Naive thymus-derived CD4-positive, alpha-beta T cell (primary cell): ENCODE data around the gene PHLPP1. TPM values are rescaled to one million over a fixed set of nuclear protein-coding genes. Genes with fewer than 3 reads are reported as not detected.
A peak's percentile ranks its signal among the peaks of the same experiment; 100 is the strongest.

Source experiments
- ATAC-seq: fragments of 150-1000 bp; cut with Tn5 transposase; 2 replicates; pipeline ENCODE4 v1.10.0; 2021; ENCODE audit warnings: mild to moderate bottlenecking, moderate library complexity
- CTCF ChIA-PET: fragments of 350-600 bp; sonication (Branson Sonifier 250); formaldehyde crosslinking; loops from one replicate; lab custom pipeline; 2021; ENCODE audit warnings: antibody characterized with exemption; lab: Charles Lee
- POLR2A ChIA-PET: fragments of 350-600 bp; sonication (Branson Sonifier 250); formaldehyde crosslinking; loops from one replicate; lab custom pipeline; 2021; ENCODE audit warnings: antibody characterized with exemption, inconsistent platforms; lab: Charles Lee
- DNase-seq, 9 donors: peaks; one replicate each; pipeline versions ENCODE4 v3.0.0 to v3.0.0-alpha.2; 2020 to 2022; ENCODE audit warnings: mixed read lengths in 1 of 9
- H3K27ac ChIP-seq: one replicate; pipeline ENCODE4 v1.7.0; 2013; ENCODE audit warnings: mild to moderate bottlenecking, low read depth, low read length, moderate library complexity
- H3K27me3 ChIP-seq, 2 donors: one replicate each; pipeline ENCODE4 v1.7.0; 2013; ENCODE audit warnings: low read length in 2 of 2, mild to moderate bottlenecking in 2 of 2, moderate library complexity in 2 of 2; ENCODE audit not compliant: control insufficient read depth in 2 of 2, insufficient read depth in 2 of 2
- H3K36me3 ChIP-seq, 3 experiments: 1 replicate in 2 of 3; 2 replicates in 1 of 3; pipeline ENCODE4 v1.7.0; 2013; ENCODE audit warnings: low read length in 3 of 3, mild to moderate bottlenecking in 3 of 3, moderate library complexity in 1 of 3; ENCODE audit not compliant: insufficient read depth in 3 of 3, control insufficient read depth in 2 of 3
- H3K4me1 ChIP-seq, 2 donors: one replicate each; pipeline ENCODE4 v1.7.0; 2013; ENCODE audit warnings: low read length in 2 of 2, mild to moderate bottlenecking in 2 of 2, moderate library complexity in 1 of 2; ENCODE audit not compliant: control insufficient read depth in 2 of 2, insufficient read depth in 2 of 2
- H3K4me3 ChIP-seq: 2 replicates; pipeline ENCODE4 v1.7.0; 2013; ENCODE audit warnings: mild to moderate bottlenecking, low read length
- H3K9me3 ChIP-seq, 3 experiments: 1 replicate in 2 of 3; 2 replicates in 1 of 3; pipeline ENCODE4 v1.7.0; 2013; ENCODE audit warnings: low read length in 3 of 3; ENCODE audit not compliant: control insufficient read depth in 2 of 3
- H3K27ac Mint-ChIP-seq, 9 donors: one replicate each; pipeline ENCODE4 v1.8.0; 2020 to 2022; ENCODE audit warnings: mixed read lengths in 9 of 9, mild to moderate bottlenecking in 8 of 9, moderate library complexity in 5 of 9, inconsistent platforms in 2 of 9
- H3K27me3 Mint-ChIP-seq, 5 donors: one replicate each; pipeline ENCODE4 v1.8.0; 2021 to 2022; ENCODE audit warnings: mixed read lengths in 5 of 5, mild to moderate bottlenecking in 1 of 5
- H3K36me3 Mint-ChIP-seq, 5 donors: one replicate each; pipeline ENCODE4 v1.8.0; 2020 to 2022; ENCODE audit warnings: mixed read lengths in 5 of 5, mild to moderate bottlenecking in 3 of 5, inconsistent platforms in 1 of 5
- H3K4me1 Mint-ChIP-seq, 7 donors: one replicate each; pipeline ENCODE4 v1.8.0; 2020 to 2022; ENCODE audit warnings: mixed read lengths in 7 of 7, mild to moderate bottlenecking in 3 of 7, inconsistent platforms in 1 of 7
- H3K4me3 Mint-ChIP-seq, 10 donors: one replicate each; pipeline ENCODE4 v1.8.0; 2020 to 2022; ENCODE audit warnings: mild to moderate bottlenecking in 10 of 10, mixed read lengths in 10 of 10, moderate library complexity in 6 of 10, inconsistent platforms in 2 of 10
- H3K9me3 Mint-ChIP-seq, 11 donors: one replicate each; pipeline ENCODE4 v1.8.0; 2020 to 2022; ENCODE audit warnings: mixed read lengths in 11 of 11, mild to moderate bottlenecking in 4 of 11, inconsistent platforms in 1 of 11, moderate library complexity in 1 of 11
- intact Hi-C, 2 donors: fragments of 100-400 bp; cut with micrococcal nuclease; formaldehyde crosslinking; loops; one replicate each; pipeline ENCODE4 v1.15.1; 2023
- polyA plus RNA-seq, 2 donors: library from polyadenylated mRNA; unstranded; fragments of 300-500 nt; fragmentation: Illumina TruSeq; gene quantifications; one replicate each; pipeline ENCODE4 v1.2.3, GENCODE V29; 2021
- total RNA-seq, 6 experiments: library from RNA in 5 of 6; stranded (reverse) in 5 of 6; gene quantifications; 1 replicate in 5 of 6; 2 replicates in 1 of 6; pipeline ENCODE4 v1.2.3 and lab custom pipeline; 2021 to 2026

The PHLPP1 gene
- total and polyA plus RNA-seq, 7 experiments from 2014 or later = 0.07 to 9.7 (median 6.9) TPM

- Histone ChIP-seq H3K4me1 (no peaks in the 10 kb centered on the region), H3K27me3 (no peaks in the 10 kb centered on the region), H3K9me3 (peaks cover 0 to 9% (median 0%) of the 10 kb centered on the region in 3 experiments), H3K4me3 (no peak overlapping the region), H3K27ac (no peak overlapping the region), H3K36me3 (no peaks in the 10 kb centered on the region)
- ChIA-PET CTCF (no interaction called here), POLR2A (no interaction called here)
- H3K4me3 Mint-ChIP-seq = no peak overlapping the region
- no peak for ATAC-seq
- H3K36me3 Mint-ChIP-seq = peaks cover 0 to 6% (median 5%) of the 10 kb centered on the region in 5 donors
- peaks cover 0 to 11% (median 0%) of the 10 kb centered on the region in 5 donors for H3K27me3 Mint-ChIP-seq
- DNase-seq = no peak
- peaks cover 1 to 23% (median 15%) of the 10 kb centered on the region in 11 donors for H3K9me3 Mint-ChIP-seq
- no peaks in the 10 kb centered on the region for H3K4me1 Mint-ChIP-seq
- H3K27ac Mint-ChIP-seq = no peak overlapping the region
- intact Hi-C loops = no loop called here
Observed at GRCh38 chr18:62683935-62684334, 31.4 kb upstream of the PHLPP1 start.

- ChIA-PET CTCF (no interaction called here), POLR2A (interaction anchor here (0.8 kb wide), 1 partner anchor 276 kb away, joined by 4 read pairs; no protein-coding TSS in a partner anchor)
- peaks cover 0 to 14% (median 3%) of the 10 kb centered on the region in 5 donors for H3K27me3 Mint-ChIP-seq
- Histone ChIP-seq H3K4me3 (no peak overlapping the region), H3K36me3 (no peaks in the 10 kb centered on the region), H3K27me3 (no peaks in the 10 kb centered on the region), H3K9me3 (peaks cover 0 to 18% (median 0%) of the 10 kb centered on the region in 3 experiments), H3K4me1 (no peaks in the 10 kb centered on the region), H3K27ac (no peak overlapping the region)
- peaks cover 0 to 22% (median 9%) of the 10 kb centered on the region in 5 donors for H3K36me3 Mint-ChIP-seq
- H3K4me3 Mint-ChIP-seq = no peak overlapping the region
- H3K9me3 Mint-ChIP-seq = peaks cover 9 to 51% (median 26%) of the 10 kb centered on the region in 11 donors
- no peaks in the 10 kb centered on the region for H3K4me1 Mint-ChIP-seq
- intact Hi-C loops = no loop called here
- ATAC-seq (no peak), DNase-seq (no peak)
- no peak overlapping the region for H3K27ac Mint-ChIP-seq
Observed at GRCh38 chr18:62688743-62689317, 26.5 kb upstream of the PHLPP1 start.

DNA sequence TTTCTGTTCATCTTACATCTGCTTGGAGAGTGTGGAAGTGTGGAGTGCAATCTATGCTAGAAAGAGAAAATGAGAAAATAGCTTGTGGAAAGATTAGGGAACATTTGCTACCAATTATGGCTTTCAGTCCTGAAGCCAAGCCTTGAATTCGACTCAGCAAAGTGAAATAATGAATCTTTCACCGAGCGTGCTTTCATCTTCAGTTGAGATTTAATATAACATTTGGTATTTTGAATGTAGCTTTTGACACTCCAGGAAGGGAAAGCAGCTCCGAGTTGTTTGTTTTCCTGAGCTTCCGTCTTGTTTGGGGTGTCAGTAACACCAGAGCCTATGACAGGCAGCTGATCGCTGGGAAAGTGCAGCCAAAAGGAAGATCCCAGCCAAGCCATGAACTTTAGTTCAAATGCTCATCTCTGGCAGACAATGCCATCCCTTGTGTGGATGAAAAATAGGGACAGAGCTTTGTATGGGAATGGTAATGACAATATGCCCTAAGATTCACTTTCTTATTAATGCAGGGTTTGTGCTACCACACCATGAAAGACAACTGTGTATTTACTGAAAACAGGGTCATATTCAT is 25.0 kb upstream of the PHLPP1 start:
- ChIA-PET POLR2A (no interaction called here), CTCF (no interaction called here)
- Histone ChIP-seq H3K4me3 (no peak overlapping the region), H3K9me3 (peaks cover 0 to 18% (median 0%) of the 10 kb centered on the region in 3 experiments), H3K36me3 (no peaks in the 10 kb centered on the region), H3K27ac (no peak overlapping the region), H3K27me3 (no peaks in the 10 kb centered on the region), H3K4me1 (no peaks in the 10 kb centered on the region)
- no peak overlapping the region for H3K4me3 Mint-ChIP-seq
- intact Hi-C loops = no loop called here
- no peak overlapping the region for H3K27ac Mint-ChIP-seq
- H3K4me1 Mint-ChIP-seq = no peaks in the 10 kb centered on the region
- peaks cover 0 to 14% (median 3%) of the 10 kb centered on the region in 5 donors for H3K27me3 Mint-ChIP-seq
- ATAC-seq (no peak), DNase-seq (no peak)
- peaks cover 9 to 51% (median 26%) of the 10 kb centered on the region in 11 donors for H3K9me3 Mint-ChIP-seq
- H3K36me3 Mint-ChIP-seq = peaks cover 0 to 22% (median 9%) of the 10 kb centered on the region in 5 donors

DNA sequence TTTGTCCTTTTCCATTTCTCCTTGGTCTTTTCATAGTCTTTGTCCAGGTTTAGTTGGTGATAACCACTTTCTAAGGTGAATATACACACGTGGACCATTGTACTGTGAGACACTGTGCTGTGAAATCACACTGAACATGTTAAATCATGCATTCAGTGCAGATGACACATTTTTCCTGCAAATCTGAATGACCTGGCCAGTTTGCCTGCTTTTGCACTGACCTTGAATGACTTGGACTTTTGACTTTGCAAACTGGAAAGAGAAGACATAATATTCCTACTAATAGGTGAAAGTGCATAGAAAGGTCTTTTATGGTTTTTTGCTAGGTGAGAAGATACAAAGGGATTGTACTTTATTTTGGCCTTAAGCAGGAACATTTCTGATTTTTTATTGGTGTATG is 21.7 kb upstream of the PHLPP1 start:
- no peaks in the 10 kb centered on the region for H3K4me1 ChIP-seq
- no peak overlapping the region for H3K4me3 Mint-ChIP-seq
- H3K4me3 ChIP-seq = no peak overlapping the region
- no peak overlapping the region for H3K27ac Mint-ChIP-seq
- no peak for ATAC-seq
- peaks cover 0 to 12% (median 0%) of the 10 kb centered on the region in 3 experiments for H3K9me3 ChIP-seq
- no peak for DNase-seq
- no peak overlapping the region for H3K27ac ChIP-seq
- ChIA-PET POLR2A (no interaction called here), CTCF (no interaction called here)
- H3K27me3 Mint-ChIP-seq = peaks cover 0 to 24% (median 6%) of the 10 kb centered on the region in 5 donors
- no peaks in the 10 kb centered on the region for H3K27me3 ChIP-seq
- intact Hi-C loops = no loop called here
- H3K36me3 Mint-ChIP-seq = peaks cover 0 to 17% (median 4%) of the 10 kb centered on the region in 5 donors
- no peaks in the 10 kb centered on the region for H3K36me3 ChIP-seq
- H3K9me3 Mint-ChIP-seq = peaks cover 4 to 31% (median 19%) of the 10 kb centered on the region in 11 donors
- H3K4me1 Mint-ChIP-seq = no peaks in the 10 kb centered on the region

DNA sequence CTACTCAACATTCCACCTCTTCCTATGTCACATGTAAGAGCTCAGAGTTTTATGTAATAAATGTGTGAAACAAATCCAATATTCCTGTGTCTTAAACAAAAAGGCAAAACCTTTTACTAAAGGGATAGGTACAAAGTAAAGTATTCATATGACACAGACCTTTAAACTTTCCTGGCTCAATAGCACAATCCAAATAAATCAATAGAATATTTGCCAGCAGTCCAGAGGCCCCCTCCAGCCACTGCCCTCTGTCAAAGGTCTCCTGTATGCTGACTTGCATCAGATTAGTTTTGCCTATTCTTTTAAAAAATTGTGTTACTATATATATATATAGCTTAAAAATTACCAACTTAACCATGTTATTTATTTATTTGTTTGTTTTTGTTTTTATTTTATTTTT is 17.7 kb upstream of the PHLPP1 start:
- H3K27ac Mint-ChIP-seq = no peak overlapping the region
- H3K4me3 ChIP-seq = no peak overlapping the region
- peaks cover 0 to 4% (median 0%) of the 10 kb centered on the region in 5 donors for H3K36me3 Mint-ChIP-seq

GRCh38 chr18:62702259-62702658 is 13.1 kb upstream of the PHLPP1 start:
- Mint-ChIP-seq H3K27me3 (peaks cover 4 to 29% (median 16%) of the 10 kb centered on the region in 5 donors), H3K4me1 (no peaks in the 10 kb centered on the region), H3K36me3 (peaks cover 0 to 4% (median 0%) of the 10 kb centered on the region in 5 donors), H3K9me3 (peaks cover 0 to 4% (median 0%) of the 10 kb centered on the region in 11 donors), H3K4me3 (no peak overlapping the region), H3K27ac (no peak overlapping the region)
- CTCF ChIA-PET = no interaction called here
- ATAC-seq (peak; percentile 40), DNase-seq (no peak)
- no peaks in the 10 kb centered on the region for H3K4me1 ChIP-seq
- H3K9me3 ChIP-seq = no peaks in the 10 kb centered on the region
- H3K27ac ChIP-seq = no peak overlapping the region
- POLR2A ChIA-PET = interaction anchor here (0.6 kb wide), 1 partner anchor 609 kb away, joined by 3 read pairs; no protein-coding TSS in a partner anchor
- H3K27me3 ChIP-seq = no peaks in the 10 kb centered on the region
- no peak overlapping the region for H3K4me3 ChIP-seq
- H3K36me3 ChIP-seq = no peaks in the 10 kb centered on the region
- intact Hi-C loops = no loop called here

More for the DNA sequence above, 17.7 kb upstream of the PHLPP1 start:
- POLR2A ChIA-PET = no interaction called here
- peaks cover 0 to 29% (median 5%) of the 10 kb centered on the region in 5 donors for H3K27me3 Mint-ChIP-seq
- ATAC-seq (no peak), DNase-seq (no peak)
- peaks cover 0 to 4% (median 0%) of the 10 kb centered on the region in 11 donors for H3K9me3 Mint-ChIP-seq
- no peaks in the 10 kb centered on the region for H3K36me3 ChIP-seq
- no peak overlapping the region for H3K4me3 Mint-ChIP-seq
- intact Hi-C loops = no loop called here
- no peaks in the 10 kb centered on the region for H3K4me1 Mint-ChIP-seq
- H3K4me1 ChIP-seq = no peaks in the 10 kb centered on the region
- H3K27me3 ChIP-seq = no peaks in the 10 kb centered on the region
- CTCF ChIA-PET = interaction anchor here (1.1 kb wide), 1 partner anchor 113 kb away, joined by 3 read pairs; no protein-coding TSS in a partner anchor
- no peak overlapping the region for H3K27ac ChIP-seq
- H3K9me3 ChIP-seq = no peaks in the 10 kb centered on the region
